Neural cell (in vitro differentiated cells): Measurements from ENCODE around the gene SEC24D.

Experiments
- EZH2 ChIP-seq: fragments of 200-600, 300-800 bp; shearing (Covaris generic), sonication (generic); IDR thresholded peaks from 2 replicates; pipeline ENCODE4 v1.6.1; 2014; ENCODE audit warnings: antibody characterized with exemption, low read length, borderline replicate concordance, mild to moderate bottlenecking; ENCODE audit not compliant: insufficient read depth, poor library complexity, severe bottlenecking
- RAD21 ChIP-seq: fragments of 450-650 bp; conservative IDR thresholded peaks from 2 replicates; pipeline ENCODE4 v1.6.1; 2014; ENCODE audit warnings: antibody characterized with exemption, mild to moderate bottlenecking, moderate library complexity
- TF ChIP-seq, protein P1 (sequence below): fragments of 450-650 bp; IDR thresholded peaks from 2 replicates; pipeline ENCODE4 v1.5.1; 2014; ENCODE audit warnings: antibody characterized with exemption, mild to moderate bottlenecking, moderate library complexity; ENCODE audit not compliant: poor library complexity, severe bottlenecking

DNA sequence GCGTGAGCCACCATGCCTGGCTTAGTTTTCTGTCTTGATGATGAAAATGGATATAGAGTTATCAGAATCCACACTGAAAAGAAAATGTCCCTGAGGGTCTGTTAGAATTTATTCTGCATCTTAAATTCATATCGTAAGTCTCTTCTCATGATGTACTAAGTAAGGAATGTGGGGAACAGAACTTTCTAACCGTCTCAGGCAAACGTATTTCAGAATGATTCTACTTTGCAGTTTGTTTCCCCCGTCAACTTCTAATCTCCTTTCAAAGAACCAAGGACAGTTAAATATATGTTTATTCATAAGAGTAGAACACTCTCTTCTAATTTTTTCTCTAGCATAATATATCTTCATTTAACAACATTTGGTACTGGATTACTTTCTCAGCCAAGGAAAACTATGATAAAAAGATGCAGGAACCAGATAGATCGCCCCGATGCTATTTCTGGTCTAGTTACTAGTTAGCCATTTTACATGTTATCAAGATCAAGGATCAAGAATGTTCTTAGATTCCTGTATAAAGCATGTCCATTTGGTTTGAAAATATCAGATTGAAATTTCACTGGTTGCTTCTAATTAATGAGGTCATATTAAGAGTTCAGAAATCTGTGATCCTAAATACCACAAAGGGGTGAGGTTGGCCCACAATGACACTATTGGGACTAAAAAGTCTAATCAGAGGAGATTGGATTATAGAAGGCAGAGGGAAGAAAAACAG, 101.3 kb downstream of the SEC24D start:
- TF ChIP-seq EZH2 (no peak), RAD21 (no peak)
- TF ChIP-seq, protein P1, sequence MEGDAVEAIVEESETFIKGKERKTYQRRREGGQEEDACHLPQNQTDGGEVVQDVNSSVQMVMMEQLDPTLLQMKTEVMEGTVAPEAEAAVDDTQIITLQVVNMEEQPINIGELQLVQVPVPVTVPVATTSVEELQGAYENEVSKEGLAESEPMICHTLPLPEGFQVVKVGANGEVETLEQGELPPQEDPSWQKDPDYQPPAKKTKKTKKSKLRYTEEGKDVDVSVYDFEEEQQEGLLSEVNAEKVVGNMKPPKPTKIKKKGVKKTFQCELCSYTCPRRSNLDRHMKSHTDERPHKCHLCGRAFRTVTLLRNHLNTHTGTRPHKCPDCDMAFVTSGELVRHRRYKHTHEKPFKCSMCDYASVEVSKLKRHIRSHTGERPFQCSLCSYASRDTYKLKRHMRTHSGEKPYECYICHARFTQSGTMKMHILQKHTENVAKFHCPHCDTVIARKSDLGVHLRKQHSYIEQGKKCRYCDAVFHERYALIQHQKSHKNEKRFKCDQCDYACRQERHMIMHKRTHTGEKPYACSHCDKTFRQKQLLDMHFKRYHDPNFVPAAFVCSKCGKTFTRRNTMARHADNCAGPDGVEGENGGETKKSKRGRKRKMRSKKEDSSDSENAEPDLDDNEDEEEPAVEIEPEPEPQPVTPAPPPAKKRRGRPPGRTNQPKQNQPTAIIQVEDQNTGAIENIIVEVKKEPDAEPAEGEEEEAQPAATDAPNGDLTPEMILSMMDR, result no peak
